ENCODE measurements around the gene FARS2.

FARS2 gene

GRCh38 chr6:5580736-5581581, 319.6 kb downstream of the FARS2 start:
- no peak for DNase-seq (ENCODE audit: low spot score)

GRCh38 chr6:5582762-5583161, 321.4 kb downstream of the FARS2 start:
- no peak for DNase-seq (ENCODE audit: low spot score)

GRCh38 chr6:5583528-5583927, 322.2 kb downstream of the FARS2 start:
- DNase-seq (ENCODE audit: low spot score), result no peak

GRCh38 chr6:5584078-5584482, 322.8 kb downstream of the FARS2 start:
- no peak for DNase-seq (ENCODE audit: low spot score)

- DNase-seq (ENCODE audit: low spot score), result no peak
Measured at GRCh38 chr6:5587648-5588047, 326.3 kb downstream of the FARS2 start.

GRCh38 chr6:5589422-5590141, 328.3 kb downstream of the FARS2 start:
- DNase-seq (ENCODE audit: low spot score), result peak; percentile 24

GRCh38 chr6:5590187-5590586, 328.9 kb downstream of the FARS2 start:
- no peak for DNase-seq (ENCODE audit: low spot score)

- peak; percentile 58 for DNase-seq (ENCODE audit: low spot score)
Measured at GRCh38 chr6:5592886-5593519, 331.7 kb downstream of the FARS2 start.

GRCh38 chr6:5595184-5595583, 333.9 kb downstream of the FARS2 start:
- no peak for DNase-seq (ENCODE audit: low spot score)

- no peak for DNase-seq (ENCODE audit: low spot score)
Measured at GRCh38 chr6:5597413-5597812, 336.1 kb downstream of the FARS2 start.

GRCh38 chr6:5598123-5598522, 336.8 kb downstream of the FARS2 start:
- DNase-seq (ENCODE audit: low spot score), result no peak

- DNase-seq (ENCODE audit: low spot score), result no peak
Measured at GRCh38 chr6:5599127-5599526, 337.8 kb downstream of the FARS2 start.

GRCh38 chr6:5605937-5606336, 344.6 kb downstream of the FARS2 start:
- DNase-seq (ENCODE audit: low spot score), result no peak

- no peak for DNase-seq (ENCODE audit: low spot score)
Measured at GRCh38 chr6:5606546-5606945, 345.2 kb downstream of the FARS2 start.

- no peak for DNase-seq (ENCODE audit: low spot score)
Measured at GRCh38 chr6:5610640-5611039, 349.3 kb downstream of the FARS2 start.

GRCh38 chr6:5617179-5617578, 355.9 kb downstream of the FARS2 start:
- DNase-seq (ENCODE audit: low spot score), result no peak

GRCh38 chr6:5619249-5619648, 357.9 kb downstream of the FARS2 start:
- DNase-seq (ENCODE audit: low spot score), result no peak

- no peak for DNase-seq (ENCODE audit: low spot score)
Measured at GRCh38 chr6:5622276-5623005, 361.1 kb downstream of the FARS2 start.

GRCh38 chr6:5623769-5624168, 362.5 kb downstream of the FARS2 start:
- no peak for DNase-seq (ENCODE audit: low spot score)

- no peak for DNase-seq (ENCODE audit: low spot score)
Measured at GRCh38 chr6:5624256-5624655, 362.9 kb downstream of the FARS2 start.

- no peak for DNase-seq (ENCODE audit: low spot score)
Measured at GRCh38 chr6:5626727-5627426, 365.6 kb downstream of the FARS2 start.
